GM23338 (cell line): Measurements from ENCODE around the gene IL22RA2. TPM values are rescaled to one million over a fixed set of nuclear protein-coding genes. Genes with fewer than 3 reads are reported as not detected.

Source experiments
- ATAC-seq: fragments of 200-7000 bp; cut with Tn5 transposase; 3 replicates; pipeline ENCODE4 v1.9.1; 2020
- DNase-seq: peaks from one replicate; pipeline ENCODE4 v3.0.0-alpha.2; 2015; ENCODE audit warnings: low spot score
- H2AFZ ChIP-seq: fragments of 200-600 bp; sonication (generic); 2 replicates; pipeline ENCODE4 v1.8.0; 2016; ENCODE audit warnings: antibody characterized with exemption, mild to moderate bottlenecking, moderate library complexity
- H3F3A ChIP-seq: fragments of 200-600 bp; sonication (generic); replicated peaks from 2 replicates; pipeline ENCODE4 v1.8.0; 2017; ENCODE audit warnings: antibody characterized with exemption, mixed run types, low read depth
- H3K27ac ChIP-seq: fragments of 200-600 bp; sonication (generic); 2 replicates; pipeline ENCODE4 v1.6.1; 2016; ENCODE audit warnings: low read depth
- H3K27me3 ChIP-seq: fragments of 200-600 bp; sonication (generic); 2 replicates; pipeline ENCODE4 v1.8.0; 2016; ENCODE audit warnings: mild to moderate bottlenecking, mixed run types, moderate library complexity; ENCODE audit not compliant: insufficient read depth
- H3K36me3 ChIP-seq: fragments of 200-600 bp; sonication (generic); 2 replicates; pipeline ENCODE4 v1.8.0; 2016; ENCODE audit warnings: mild to moderate bottlenecking; ENCODE audit not compliant: insufficient read depth
- H3K4me1 ChIP-seq: fragments of 200-600 bp; sonication (generic); 2 replicates; pipeline ENCODE4 v1.8.0; 2016; ENCODE audit warnings: mild to moderate bottlenecking, moderate library complexity; ENCODE audit not compliant: insufficient read depth
- H3K4me2 ChIP-seq: fragments of 200-600 bp; sonication (generic); 2 replicates; pipeline ENCODE4 v1.7.1; 2017; ENCODE audit warnings: mixed run types
- H3K4me3 ChIP-seq: fragments of 200-600 bp; sonication (generic); 2 replicates; pipeline ENCODE4 v1.6.1; 2016; ENCODE audit warnings: mixed run types
- H3K79me2 ChIP-seq: fragments of 200-600 bp; sonication (generic); replicated peaks from 2 replicates; pipeline ENCODE4 v1.8.0; 2017; ENCODE audit warnings: mild to moderate bottlenecking; ENCODE audit not compliant: insufficient read depth
- H3K9me2 ChIP-seq: fragments of 200-600 bp; sonication (generic); 2 replicates; pipeline ENCODE4 v1.8.0; 2017; ENCODE audit not compliant: insufficient read depth
- H4K20me1 ChIP-seq: fragments of 200-600 bp; sonication (generic); replicated peaks from 2 replicates; pipeline ENCODE4 v1.8.0; 2017; ENCODE audit warnings: mild to moderate bottlenecking; ENCODE audit not compliant: insufficient read depth
- H3K27ac Mint-ChIP-seq: 2 replicates; pipeline ENCODE4 v1.8.0; 2020; ENCODE audit warnings: inconsistent platforms, mild to moderate bottlenecking, moderate library complexity, mixed read lengths
- H3K27me3 Mint-ChIP-seq: 3 replicates; pipeline ENCODE4 v1.8.0; 2022; ENCODE audit warnings: low read depth, mild to moderate bottlenecking, moderate library complexity, mixed read lengths, inconsistent platforms; ENCODE audit not compliant: insufficient read depth, poor library complexity
- H3K36me3 Mint-ChIP-seq: 3 replicates; pipeline ENCODE4 v1.8.0; 2021; ENCODE audit warnings: low read depth, mild to moderate bottlenecking, inconsistent platforms, moderate library complexity, mixed read lengths
- H3K4me1 Mint-ChIP-seq: 3 replicates; pipeline ENCODE4 v1.8.0; 2020; ENCODE audit warnings: mild to moderate bottlenecking, inconsistent platforms, mixed read lengths
- H3K4me3 Mint-ChIP-seq: 3 replicates; pipeline ENCODE4 v1.8.0; 2021; ENCODE audit warnings: moderate library complexity, mild to moderate bottlenecking, inconsistent platforms, mixed read lengths
- H3K9me3 Mint-ChIP-seq: 3 replicates; pipeline ENCODE4 v1.8.0; 2020; ENCODE audit warnings: moderate library complexity, mild to moderate bottlenecking, inconsistent platforms, mixed read lengths
- CREB1 ChIP-seq: fragments of 250-450 bp; sonication (Bioruptor Pico); IDR thresholded peaks from 2 replicates; pipeline ENCODE4 v1.5.0; 2020; ENCODE audit warnings: low read depth, mild to moderate bottlenecking, moderate library complexity
- CTCF ChIP-seq, 2 experiments: fragments of 200-600 bp in 1 of 2; sonication (generic) in 1 of 2; conservative IDR thresholded peaks; 2 replicates each; pipeline versions ENCODE4 v1.5.1 to v1.6.1; 2016 to 2017; ENCODE audit warnings: antibody characterized with exemption in 2 of 2, low read depth in 2 of 2, mild to moderate bottlenecking in 2 of 2, moderate library complexity in 1 of 2
- ETS1 ChIP-seq: IDR thresholded peaks from 2 replicates; pipeline ENCODE4 v1.6.1; 2016; ENCODE audit warnings: antibody characterized with exemption
- EZH2 ChIP-seq: fragments of 200-600 bp; sonication (generic); IDR thresholded peaks from one replicate; pipeline ENCODE4 v1.8.0; 2017; ENCODE audit warnings: antibody characterized with exemption, mild to moderate bottlenecking, low read depth; ENCODE audit not compliant: unreplicated experiment
- EZH2phosphoT487 ChIP-seq: fragments of 200-600 bp; sonication (generic); IDR thresholded peaks from one replicate; pipeline ENCODE4 v1.8.1; 2018; ENCODE audit warnings: antibody characterized with exemption; ENCODE audit not compliant: unreplicated experiment
- JUNB ChIP-seq: IDR thresholded peaks from one replicate; pipeline ENCODE4 v1.6.1; 2016; ENCODE audit warnings: antibody characterized with exemption; ENCODE audit not compliant: unreplicated experiment
- NANOG ChIP-seq: IDR thresholded peaks from 2 replicates; pipeline ENCODE4 v1.6.1; 2016; ENCODE audit warnings: antibody characterized with exemption, borderline replicate concordance
- POLR2AphosphoS5 ChIP-seq: IDR thresholded peaks from 2 replicates; pipeline ENCODE4 v1.6.1; 2016; ENCODE audit warnings: antibody characterized with exemption, low read depth
- REST ChIP-seq: IDR thresholded peaks from one replicate; pipeline ENCODE4 v1.6.1; 2018; ENCODE audit warnings: antibody characterized with exemption; ENCODE audit not compliant: unreplicated experiment
- ZNF331 ChIP-seq: fragments of 250-450 bp; sonication (Bioruptor Pico); IDR thresholded peaks from 2 replicates; pipeline ENCODE4 v1.5.0; 2020; ENCODE audit warnings: low read depth, mild to moderate bottlenecking, moderate library complexity
- polyA plus RNA-seq: library from polyadenylated mRNA; unstranded; fragments of >200 nt; fragmentation: Nextera tagmentation; extraction: Ambion mirVana; gene quantifications from 2 replicates; pipeline ENCODE4 v1.2.1, GENCODE V29; 2016
- total RNA-seq: library from RNA; depleted of rRNA; stranded (reverse); fragments of >200 nt; shearing (Covaris generic); gene quantifications from 2 replicates; pipeline ENCODE4 v1.2.3, GENCODE V29; 2014

The IL22RA2 gene
- total and polyA plus RNA-seq, 2 experiments from 2014 or later = not detected

DNA sequence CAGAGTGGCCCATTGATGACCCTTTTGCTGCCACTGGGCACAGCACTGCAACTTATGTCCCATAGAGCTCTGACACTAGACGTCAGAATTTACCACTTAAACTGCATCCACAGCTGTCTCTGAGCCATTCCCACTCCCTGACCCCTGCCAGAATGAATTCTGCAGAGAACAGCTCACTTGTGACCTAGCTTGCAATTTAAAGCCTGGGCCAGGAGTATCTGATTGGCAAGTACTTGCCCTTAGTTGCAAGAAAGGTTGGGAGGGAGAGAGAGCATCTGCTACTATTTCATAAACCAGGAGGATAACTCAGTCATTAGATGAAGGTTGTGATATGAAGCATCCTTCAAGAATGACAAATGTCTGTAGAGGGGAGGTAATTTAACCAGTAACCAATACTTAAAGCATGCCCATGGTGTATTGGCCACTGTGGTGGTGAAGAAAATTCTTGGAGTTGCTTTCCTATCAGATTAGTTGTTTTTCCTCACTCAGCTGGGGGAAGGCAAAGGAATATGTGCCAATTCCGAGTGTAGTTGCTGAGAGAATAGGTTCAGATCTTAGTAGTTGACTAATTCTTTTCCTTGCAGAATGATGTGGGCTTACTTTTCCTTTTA, 46.5 kb downstream of the IL22RA2 start (continued):
- no peak for TF ChIP-seq REST
- no peak for TF ChIP-seq JUNB
- TF ChIP-seq ZNF331 = no peak
- TF ChIP-seq CTCF (conservative IDR thresholded peaks at IDR 0.05; ENCODE audit: low read depth in 2 of 2) = no peak

GRCh38 chr6:137123078-137123477, 50.4 kb downstream of the IL22RA2 start:
- no peak overlapping the region for H3K27ac Mint-ChIP-seq
- Histone ChIP-seq H3K79me2 (no peaks in the 10 kb centered on the region), H2AFZ (no peak overlapping the region), H3F3A (no peaks in the 10 kb centered on the region), H4K20me1 (no peaks in the 10 kb centered on the region), H3K9me2 (0 out of 2 replicates have a peak, but pooled peaks cover 6% of the 10 kb centered on the region), H3K4me3 (no peak overlapping the region), H3K36me3 (no peaks in the 10 kb centered on the region), H3K27ac (no peak overlapping the region), H3K27me3 (no peaks in the 10 kb centered on the region), H3K4me1 (no peaks in the 10 kb centered on the region), H3K4me2 (no peak overlapping the region)
- no peaks in the 10 kb centered on the region for H3K4me1 Mint-ChIP-seq
- DNase-seq (no peak), ATAC-seq (no peak)
- peaks cover 19% of the 10 kb centered on the region for H3K36me3 Mint-ChIP-seq
- peaks cover 7% of the 10 kb centered on the region for H3K27me3 Mint-ChIP-seq
- peaks cover 40% of the 10 kb centered on the region for H3K9me3 Mint-ChIP-seq
- H3K4me3 Mint-ChIP-seq = no peak overlapping the region
- no peak for TF ChIP-seq POLR2AphosphoS5
- no peak for TF ChIP-seq JUNB
- TF ChIP-seq EZH2 = no peak
- TF ChIP-seq CREB1 (CRISPR knock-in tag) = no peak
- no peak for TF ChIP-seq EZH2phosphoT487
- TF ChIP-seq CTCF (conservative IDR thresholded peaks at IDR 0.05; ENCODE audit: low read depth in 2 of 2) = no peak
- no peak for TF ChIP-seq NANOG
- no peak for TF ChIP-seq REST
- no peak for TF ChIP-seq ETS1
